Stomach (tissue), 4 donors: ENCODE data around the gene KCNK2.

Experiments
- CTCF ChIP-seq, 7 experiments: fragments of 450-650 bp in 4 of 7; fragments of 200-600 bp in 3 of 7; sonication (generic) in 3 of 7; IDR thresholded peaks; one replicate each; pipeline ENCODE4 v1.5.1; 2016 to 2019; ENCODE audit warnings: antibody characterized with exemption in 7 of 7, control low read depth in 2 of 7, mild to moderate bottlenecking in 1 of 7
- EP300 ChIP-seq: sonication (generic); formaldehyde crosslinking; IDR thresholded peaks from one replicate; pipeline ENCODE4 v1.6.1; 2017; ENCODE audit warnings: antibody characterized with exemption
- POLR2A ChIP-seq, 4 donors: fragments of 450-650 bp; IDR thresholded peaks; one replicate each; pipeline ENCODE4 v1.6.1; 2016; ENCODE audit warnings: antibody characterized with exemption in 4 of 4, control low read depth in 2 of 4, mild to moderate bottlenecking in 1 of 4, moderate library complexity in 1 of 4
- POLR2AphosphoS5 ChIP-seq, 3 donors: sonication (generic); formaldehyde crosslinking; IDR thresholded peaks; one replicate each; pipeline ENCODE4 v1.6.1; 2016; ENCODE audit warnings: antibody characterized with exemption in 3 of 3

DNA sequence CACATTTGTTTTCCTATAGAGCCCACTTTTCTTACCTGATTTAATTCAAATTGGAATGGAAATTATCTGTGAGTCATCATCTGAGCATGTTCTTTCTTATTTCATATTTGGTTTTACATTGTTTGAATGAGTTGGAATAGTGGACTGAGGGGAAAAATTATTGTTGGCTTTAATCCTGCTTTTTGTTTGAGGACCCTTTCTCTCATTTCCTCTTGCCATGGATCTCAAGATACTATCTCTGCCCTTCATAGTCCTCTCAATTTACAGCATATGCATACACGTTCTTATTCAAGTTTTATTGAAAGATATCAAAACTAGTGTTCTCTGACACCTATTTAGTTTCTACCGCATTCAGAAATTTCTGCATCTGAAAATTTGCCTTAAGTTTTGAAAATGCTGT, 5.1 kb downstream of the KCNK2 start:
- TF ChIP-seq CTCF (IDR thresholded peaks at IDR 0.05) (no peak), POLR2A (IDR thresholded peaks at IDR 0.05) (no peak), POLR2AphosphoS5 (IDR thresholded peaks at IDR 0.05) (no peak), EP300 (no peak)
